ENCODE results near the gene MDM2.
"Not testable (repeated sequence)": the region's sequence is repeated elsewhere in the genome, so short reads cannot be mapped to it uniquely, and the experiment has no call there.

MDM2 gene

GRCh38 chr12:68838046-68838886, 30.3 kb downstream of the MDM2 start:
- Histone ChIP-seq H3K36me3 (ENCODE audit: control insufficient read depth, insufficient read depth, low read length) (peaks cover 34% of the 10 kb centered on the region), H3K9me3 (ENCODE audit: control insufficient read depth, low read length) (no peaks in the 10 kb centered on the region), H3K27me3 (ENCODE audit: control insufficient read depth, insufficient read depth, low read length, poor library complexity, severe bottlenecking) (no peaks in the 10 kb centered on the region), H3K27ac (ENCODE audit: insufficient read depth, low read depth, low read length, poor library complexity, severe bottlenecking) (no peak overlapping the region), H3K4me3 (ENCODE audit: insufficient read depth, low read depth, low read length) (no peak overlapping the region), H3K4me1 (ENCODE audit: control insufficient read depth, insufficient read depth, low read length) (peaks cover 3% of the 10 kb centered on the region)
- WGBS, 2 experiments = 93 to 97% methylated on average over 5 of the region's 5 CpGs

DNA sequence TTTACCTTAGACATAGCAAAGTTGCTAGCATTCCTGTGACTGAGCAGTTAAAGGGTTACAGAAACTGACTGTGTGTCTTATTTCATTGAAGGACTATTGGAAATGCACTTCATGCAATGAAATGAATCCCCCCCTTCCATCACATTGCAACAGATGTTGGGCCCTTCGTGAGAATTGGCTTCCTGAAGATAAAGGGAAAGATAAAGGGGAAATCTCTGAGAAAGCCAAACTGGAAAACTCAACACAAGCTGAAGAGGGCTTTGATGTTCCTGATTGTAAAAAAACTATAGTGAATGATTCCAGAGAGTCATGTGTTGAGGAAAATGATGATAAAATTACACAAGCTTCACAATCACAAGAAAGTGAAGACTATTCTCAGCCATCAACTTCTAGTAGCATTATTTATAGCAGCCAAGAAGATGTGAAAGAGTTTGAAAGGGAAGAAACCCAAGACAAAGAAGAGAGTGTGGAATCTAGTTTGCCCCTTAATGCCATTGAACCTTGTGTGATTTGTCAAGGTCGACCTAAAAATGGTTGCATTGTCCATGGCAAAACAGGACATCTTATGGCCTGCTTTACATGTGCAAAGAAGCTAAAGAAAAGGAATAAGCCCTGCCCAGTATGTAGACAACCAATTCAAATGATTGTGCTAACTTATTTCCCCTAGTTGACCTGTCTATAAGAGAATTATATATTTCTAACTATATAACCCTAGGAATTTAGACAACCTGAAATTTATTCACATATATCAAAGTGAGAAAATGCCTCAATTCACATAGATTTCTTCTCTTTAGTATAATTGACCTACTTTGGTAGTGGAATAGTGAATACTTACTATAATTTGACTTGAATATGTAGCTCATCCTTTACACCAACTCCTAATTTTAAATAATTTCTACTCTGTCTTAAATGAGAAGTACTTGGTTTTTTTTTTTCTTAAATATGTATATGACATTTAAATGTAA, 31.5 kb downstream of the MDM2 start:
- H3K9me3 ChIP-seq (ENCODE audit: control insufficient read depth, low read length) = no peaks in the 10 kb centered on the region

DNA sequence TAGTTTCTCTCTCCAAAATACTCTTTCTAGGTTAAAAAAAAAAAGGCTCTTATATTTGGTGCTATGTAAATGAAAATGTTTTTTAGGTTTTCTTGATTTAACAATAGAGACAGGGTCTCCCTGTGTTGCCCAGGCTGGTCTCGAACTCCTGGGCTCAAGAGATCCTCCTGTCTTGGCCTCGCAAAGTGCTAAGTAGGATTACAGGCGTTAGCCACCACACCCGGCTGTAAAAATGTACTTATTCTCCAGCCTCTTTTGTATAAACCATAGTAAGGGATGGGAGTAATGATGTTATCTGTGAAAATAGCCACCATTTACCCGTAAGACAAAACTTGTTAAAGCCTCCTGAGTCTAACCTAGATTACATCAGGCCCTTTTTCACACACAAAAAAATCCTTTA, 33.2 kb downstream of the MDM2 start:
- not testable (repeated sequence) for H3K9me3 ChIP-seq (ENCODE audit: control insufficient read depth, low read length); H3K27me3 ChIP-seq (ENCODE audit: control insufficient read depth, insufficient read depth, low read length, poor library complexity, severe bottlenecking); H3K27ac ChIP-seq (ENCODE audit: insufficient read depth, low read depth, low read length, poor library complexity, severe bottlenecking); H3K4me3 ChIP-seq (ENCODE audit: insufficient read depth, low read depth, low read length); H3K4me1 ChIP-seq (ENCODE audit: control insufficient read depth, insufficient read depth, low read length)
- 92 to 93% methylated on average over 5 of the region's 5 CpGs for WGBS, 2 experiments
- peaks cover 34% of the 10 kb centered on the region for H3K36me3 ChIP-seq (ENCODE audit: control insufficient read depth, insufficient read depth, low read length)

More for the DNA sequence above, 31.5 kb downstream of the MDM2 start:
- peaks cover 3% of the 10 kb centered on the region for H3K4me1 ChIP-seq (ENCODE audit: control insufficient read depth, insufficient read depth, low read length)
- 92 to 98% methylated on average over 2 of the region's 2 CpGs for WGBS, 2 experiments
- H3K27ac ChIP-seq (ENCODE audit: insufficient read depth, low read depth, low read length, poor library complexity, severe bottlenecking) = no peak overlapping the region
- H3K36me3 ChIP-seq (ENCODE audit: control insufficient read depth, insufficient read depth, low read length) = peaks cover 34% of the 10 kb centered on the region
- no peak overlapping the region for H3K4me3 ChIP-seq (ENCODE audit: insufficient read depth, low read depth, low read length)
- H3K27me3 ChIP-seq (ENCODE audit: control insufficient read depth, insufficient read depth, low read length, poor library complexity, severe bottlenecking) = no peaks in the 10 kb centered on the region

- WGBS, 2 experiments = 82 to 100% methylated on average over 2 of the region's 2 CpGs
- no peaks in the 10 kb centered on the region for H3K27me3 ChIP-seq (ENCODE audit: control insufficient read depth, insufficient read depth, low read length, poor library complexity, severe bottlenecking)
- H3K4me3 ChIP-seq (ENCODE audit: insufficient read depth, low read depth, low read length) = no peak overlapping the region
- H3K9me3 ChIP-seq (ENCODE audit: control insufficient read depth, low read length) = no peaks in the 10 kb centered on the region
- H3K4me1 ChIP-seq (ENCODE audit: control insufficient read depth, insufficient read depth, low read length) = no peaks in the 10 kb centered on the region
- no peak overlapping the region for H3K27ac ChIP-seq (ENCODE audit: insufficient read depth, low read depth, low read length, poor library complexity, severe bottlenecking)
- peaks cover 34% of the 10 kb centered on the region for H3K36me3 ChIP-seq (ENCODE audit: control insufficient read depth, insufficient read depth, low read length)
These were observed 33.7 kb downstream of the MDM2 start for GRCh38 chr12:68841717-68842116.

- no peak overlapping the region for H3K27ac ChIP-seq (ENCODE audit: insufficient read depth, low read depth, low read length, poor library complexity, severe bottlenecking)
- H3K4me3 ChIP-seq (ENCODE audit: insufficient read depth, low read depth, low read length) = no peak overlapping the region
- no peaks in the 10 kb centered on the region for H3K4me1 ChIP-seq (ENCODE audit: control insufficient read depth, insufficient read depth, low read length)
- H3K9me3 ChIP-seq (ENCODE audit: control insufficient read depth, low read length) = no peaks in the 10 kb centered on the region
- H3K36me3 ChIP-seq (ENCODE audit: control insufficient read depth, insufficient read depth, low read length) = peaks cover 33% of the 10 kb centered on the region
- WGBS, 2 experiments = 91 to 95% methylated on average over 2 to 3 of the region's 3 CpGs
- H3K27me3 ChIP-seq (ENCODE audit: control insufficient read depth, insufficient read depth, low read length, poor library complexity, severe bottlenecking) = no peaks in the 10 kb centered on the region
These were observed 34.1 kb downstream of the MDM2 start for GRCh38 chr12:68842123-68842522.

- Histone ChIP-seq H3K36me3 (ENCODE audit: control insufficient read depth, insufficient read depth, low read length) (peaks cover 28% of the 10 kb centered on the region), H3K27ac (ENCODE audit: insufficient read depth, low read depth, low read length, poor library complexity, severe bottlenecking) (no peak overlapping the region), H3K9me3 (ENCODE audit: control insufficient read depth, low read length) (no peaks in the 10 kb centered on the region), H3K27me3 (ENCODE audit: control insufficient read depth, insufficient read depth, low read length, poor library complexity, severe bottlenecking) (no peaks in the 10 kb centered on the region), H3K4me1 (ENCODE audit: control insufficient read depth, insufficient read depth, low read length) (no peaks in the 10 kb centered on the region), H3K4me3 (ENCODE audit: insufficient read depth, low read depth, low read length) (no peak overlapping the region)
- WGBS, 2 experiments = 100% methylated on average over 1 to 2 of the region's 2 CpGs
These were observed 35.0 kb downstream of the MDM2 start for GRCh38 chr12:68842784-68843567.

DNA sequence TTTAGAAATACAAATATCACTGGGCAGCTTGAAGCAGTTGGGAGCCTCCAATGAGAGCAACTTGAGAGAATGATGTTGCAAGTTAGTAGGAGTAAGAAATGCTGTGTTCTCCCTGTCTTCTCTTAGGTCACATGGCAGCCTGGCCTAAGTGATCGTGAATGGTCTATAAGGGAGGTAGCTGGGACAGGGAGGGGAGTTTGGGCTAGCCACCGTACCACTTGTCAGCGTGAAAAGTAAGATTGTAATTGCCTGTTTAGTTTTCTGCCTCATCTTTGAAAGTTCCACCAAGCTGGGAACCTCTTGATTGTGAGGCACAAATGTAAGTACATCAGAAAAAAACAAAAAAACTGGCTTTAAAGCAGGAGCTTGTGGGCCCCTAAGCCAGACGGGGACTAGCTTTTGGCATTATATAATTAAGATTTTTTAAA, 36.4 kb downstream of the MDM2 start:
- Histone ChIP-seq H3K9me3 (ENCODE audit: control insufficient read depth, low read length) (no peaks in the 10 kb centered on the region), H3K4me1 (ENCODE audit: control insufficient read depth, insufficient read depth, low read length) (no peaks in the 10 kb centered on the region), H3K36me3 (ENCODE audit: control insufficient read depth, insufficient read depth, low read length) (peaks cover 18% of the 10 kb centered on the region), H3K4me3 (ENCODE audit: insufficient read depth, low read depth, low read length) (no peak overlapping the region), H3K27ac (ENCODE audit: insufficient read depth, low read depth, low read length, poor library complexity, severe bottlenecking) (no peak overlapping the region), H3K27me3 (ENCODE audit: control insufficient read depth, insufficient read depth, low read length, poor library complexity, severe bottlenecking) (no peaks in the 10 kb centered on the region)
- WGBS, 2 experiments = 94 to 97% methylated on average over 3 to 4 of the region's 4 CpGs

DNA sequence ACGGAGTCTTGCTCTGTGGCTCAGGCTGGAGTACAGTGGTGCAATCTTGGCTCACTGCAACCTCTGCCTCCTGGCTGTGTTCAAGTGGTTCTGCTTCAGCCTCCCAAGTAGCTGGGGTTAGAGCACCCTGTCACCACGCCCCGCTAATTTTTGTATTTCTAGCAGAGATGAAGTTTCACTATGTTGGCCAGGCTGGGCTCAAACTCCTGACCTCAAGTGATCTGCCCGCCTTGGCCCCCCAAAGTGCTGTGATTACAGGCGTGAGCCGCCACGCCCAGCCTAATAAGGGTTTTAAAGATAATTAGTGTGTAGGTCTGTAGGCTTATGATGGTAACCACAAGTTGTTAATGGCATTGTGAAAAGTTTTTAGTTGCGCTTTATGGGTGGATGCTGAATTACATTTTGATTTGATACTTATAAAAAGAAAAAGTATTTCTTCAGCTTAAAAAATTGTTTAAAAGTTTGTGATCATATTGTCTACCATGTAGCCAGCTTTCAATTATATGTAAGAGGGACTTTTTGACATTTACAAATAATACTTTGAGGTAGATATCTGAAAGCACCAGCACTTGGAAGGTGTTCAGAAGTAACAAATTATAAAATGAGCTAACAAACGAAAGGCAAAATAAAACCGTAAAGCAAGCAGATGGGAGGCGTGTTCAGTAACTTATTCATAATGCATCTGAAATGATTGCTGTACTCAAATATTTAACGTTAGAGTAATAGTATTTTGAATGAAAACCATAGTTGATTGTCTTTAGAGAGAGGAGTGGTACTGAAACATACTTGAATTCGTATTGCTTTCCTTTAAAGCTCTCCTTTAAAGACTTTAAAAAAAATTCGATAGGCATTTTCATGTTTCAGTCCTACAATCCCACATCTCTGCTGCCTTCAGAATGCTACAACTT, 37.1 kb downstream of the MDM2 start:
- Histone ChIP-seq H3K36me3 (ENCODE audit: control insufficient read depth, insufficient read depth, low read length) (peaks cover 11% of the 10 kb centered on the region), H3K9me3 (ENCODE audit: control insufficient read depth, low read length) (no peaks in the 10 kb centered on the region), H3K4me3 (ENCODE audit: insufficient read depth, low read depth, low read length) (no peak overlapping the region), H3K27ac (ENCODE audit: insufficient read depth, low read depth, low read length, poor library complexity, severe bottlenecking) (no peak overlapping the region), H3K4me1 (ENCODE audit: control insufficient read depth, insufficient read depth, low read length) (no peaks in the 10 kb centered on the region), H3K27me3 (ENCODE audit: control insufficient read depth, insufficient read depth, low read length, poor library complexity, severe bottlenecking) (no peaks in the 10 kb centered on the region)
- 93 to 96% methylated on average over 14 of the region's 14 CpGs for WGBS, 2 experiments

DNA sequence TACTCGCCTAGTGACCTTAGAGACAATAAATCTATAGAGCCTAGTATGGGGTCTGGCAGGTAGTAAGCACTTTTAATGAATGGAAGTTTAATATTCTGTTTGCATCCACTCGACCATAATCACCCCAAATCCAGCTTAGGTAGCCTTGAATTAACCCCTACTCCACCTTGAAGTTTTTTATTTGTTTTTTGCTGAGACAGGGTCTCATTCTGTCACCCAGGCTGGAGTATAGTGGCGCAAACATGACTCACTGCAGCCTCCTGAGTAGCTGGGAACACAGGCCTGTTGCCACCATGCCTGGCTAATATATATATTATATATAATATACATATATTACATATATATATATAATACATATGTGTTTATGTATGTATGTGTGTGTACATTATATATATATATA, 38.8 kb downstream of the MDM2 start:
- 79 to 100% methylated on average over 2 to 3 of the region's 3 CpGs for WGBS, 2 experiments
- no peaks in the 10 kb centered on the region for H3K27me3 ChIP-seq (ENCODE audit: control insufficient read depth, insufficient read depth, low read length, poor library complexity, severe bottlenecking)

More for the DNA sequence above, 38.8 kb downstream of the MDM2 start:
- Histone ChIP-seq H3K27ac (ENCODE audit: insufficient read depth, low read depth, low read length, poor library complexity, severe bottlenecking) (no peak overlapping the region), H3K9me3 (ENCODE audit: control insufficient read depth, low read length) (no peaks in the 10 kb centered on the region), H3K4me3 (ENCODE audit: insufficient read depth, low read depth, low read length) (no peak overlapping the region), H3K4me1 (ENCODE audit: control insufficient read depth, insufficient read depth, low read length) (no peaks in the 10 kb centered on the region), H3K36me3 (ENCODE audit: control insufficient read depth, insufficient read depth, low read length) (peaks cover 5% of the 10 kb centered on the region)

All from ectodermal cell (in vitro differentiated cells).